HG03045 (cell line): Measurements from ENCODE around the gene HIVEP3.

ENCODE experiments used
- ATAC-seq: cut with Tn5 transposase; IDR thresholded peaks from one replicate; pipeline ENCODE4 v1.9.1; 2021; ENCODE audit warnings: mild to moderate bottlenecking, moderate library complexity; ENCODE audit not compliant: unreplicated experiment

Gene HIVEP3

DNA sequence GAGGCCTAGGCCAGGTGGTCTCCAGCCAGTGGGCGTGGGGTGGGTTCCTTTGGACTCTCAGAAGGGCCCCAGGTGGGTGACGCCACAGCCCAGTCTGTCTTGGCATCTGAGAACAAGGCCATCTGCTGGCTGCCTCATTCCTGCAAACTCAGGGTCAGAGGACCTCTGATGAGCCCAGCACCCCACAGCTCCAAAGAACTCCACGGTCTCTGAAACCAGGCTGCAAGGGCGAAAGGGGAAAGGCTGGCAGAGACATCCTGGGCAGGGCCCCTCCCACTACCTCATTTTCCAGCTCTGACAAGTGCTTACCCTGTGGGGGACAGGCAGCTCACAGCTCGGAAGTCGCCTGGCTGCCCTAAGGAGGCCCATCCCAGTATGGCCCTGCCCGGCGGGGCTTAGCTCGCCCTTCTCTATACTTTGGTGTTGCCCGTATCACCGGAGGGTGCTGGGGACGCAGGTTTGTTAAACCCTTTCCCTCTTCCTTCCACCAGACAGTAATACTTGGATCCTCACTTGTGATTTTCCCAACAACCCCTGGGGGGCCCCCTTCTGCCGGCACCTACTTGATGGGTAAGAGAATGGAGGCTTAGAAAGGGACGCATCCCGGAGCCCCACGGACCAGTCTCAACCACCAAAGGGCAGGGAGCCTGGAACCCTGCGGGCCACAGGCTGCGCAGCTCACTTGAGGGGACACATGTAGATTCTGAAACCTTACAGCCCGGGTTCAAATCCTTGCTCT lies 423.3 kb downstream of the HIVEP3 start:
- no peak for ATAC-seq

DNA sequence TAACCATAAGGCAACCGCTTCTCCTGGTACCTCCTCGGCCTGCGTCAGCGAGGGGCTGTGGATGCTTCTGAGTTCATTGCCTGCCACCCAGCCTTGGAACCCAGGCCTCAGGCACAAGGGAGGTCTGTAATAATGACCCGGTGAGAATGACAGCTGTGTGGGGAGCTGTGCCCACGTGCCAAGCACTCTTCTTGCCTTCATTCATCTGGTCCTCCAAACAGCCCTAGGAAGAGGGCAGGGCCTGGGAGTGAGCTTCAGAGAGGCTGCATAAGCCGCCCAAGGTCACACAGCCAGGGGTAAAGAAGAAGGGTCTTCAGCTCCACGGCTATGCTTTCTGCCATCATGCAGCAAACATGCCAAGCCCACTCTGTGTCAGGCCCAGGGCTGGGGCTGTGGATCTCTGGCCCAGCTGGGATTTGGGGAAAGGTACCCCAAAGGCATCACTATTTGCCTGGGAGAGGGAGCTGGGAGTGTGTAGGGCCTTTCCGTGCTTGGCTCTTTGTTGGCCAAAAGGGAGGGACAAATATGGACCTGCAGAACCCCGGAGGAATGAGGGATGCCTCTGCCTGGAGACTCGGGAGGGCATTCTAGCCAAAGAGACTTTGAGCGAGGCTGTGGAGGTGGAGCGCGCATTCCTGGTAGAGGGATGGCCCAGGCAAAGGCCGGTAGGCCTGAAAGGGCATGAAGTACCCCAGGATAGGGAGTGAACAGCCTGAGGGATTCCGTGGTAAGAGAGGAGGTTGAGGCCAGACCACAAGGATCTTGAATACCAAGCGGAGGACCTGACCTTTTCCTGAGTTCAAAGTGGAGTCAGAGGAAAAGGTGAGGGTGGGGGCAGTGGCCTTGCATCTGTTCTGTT lies 424.1 kb downstream of the HIVEP3 start:
- no peak for ATAC-seq

DNA sequence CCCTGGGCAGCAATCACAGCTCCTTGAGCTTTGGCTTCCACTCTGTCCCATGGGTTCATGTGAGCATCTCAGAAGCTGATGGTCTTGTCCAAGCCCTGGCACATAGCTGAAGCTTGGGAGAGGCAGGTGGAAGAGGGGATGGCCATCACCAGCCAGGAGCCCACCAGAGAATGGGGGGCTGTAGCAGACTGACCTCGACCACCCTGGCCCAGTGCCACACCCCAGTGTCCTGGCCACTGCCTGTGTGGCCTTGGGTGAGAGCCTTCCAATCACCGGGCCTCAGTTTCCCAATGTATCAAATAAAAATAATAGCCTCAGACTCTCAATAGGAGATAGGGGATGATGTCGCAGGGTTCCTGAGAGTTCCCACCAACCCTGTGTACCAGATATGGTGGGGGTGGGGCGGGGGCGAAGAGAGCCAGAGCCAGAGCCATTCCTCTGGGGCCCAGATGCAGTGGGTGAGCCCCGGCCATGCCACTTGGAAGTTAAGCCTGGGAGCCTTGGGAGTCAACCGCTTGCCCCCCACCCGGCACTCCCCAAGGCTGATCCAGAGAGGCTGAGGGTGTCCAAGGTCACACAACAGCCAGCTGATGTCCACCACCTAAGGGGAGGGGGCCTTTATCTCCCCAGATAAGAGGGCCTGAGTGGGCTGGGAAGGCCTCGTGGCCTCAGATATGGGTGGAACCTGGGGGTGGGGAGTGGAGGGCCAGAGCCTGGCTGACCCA lies 424.9 kb downstream of the HIVEP3 start:
- ATAC-seq = no peak

DNA sequence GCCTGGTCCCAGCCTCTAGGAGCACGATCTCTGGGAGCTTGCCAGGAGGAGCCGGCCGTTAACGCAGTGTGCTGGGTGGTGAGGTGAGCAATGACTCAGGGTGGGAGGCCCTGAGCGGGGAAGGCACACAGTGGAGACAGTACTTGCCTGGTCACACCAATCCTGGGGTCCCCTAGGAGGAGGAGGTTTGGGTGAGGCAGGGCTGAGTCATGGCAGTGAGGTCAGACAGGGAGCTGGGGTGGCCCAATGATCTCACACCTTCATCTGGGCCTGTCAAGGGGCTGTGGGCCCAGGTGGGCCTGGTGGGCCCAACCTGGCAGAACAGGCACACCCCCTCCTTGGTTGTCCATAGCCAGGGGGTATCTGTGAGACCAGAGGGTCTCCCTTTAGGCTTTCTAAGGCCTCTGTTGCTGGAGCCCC lies 425.6 kb downstream of the HIVEP3 start:
- no peak for ATAC-seq

DNA sequence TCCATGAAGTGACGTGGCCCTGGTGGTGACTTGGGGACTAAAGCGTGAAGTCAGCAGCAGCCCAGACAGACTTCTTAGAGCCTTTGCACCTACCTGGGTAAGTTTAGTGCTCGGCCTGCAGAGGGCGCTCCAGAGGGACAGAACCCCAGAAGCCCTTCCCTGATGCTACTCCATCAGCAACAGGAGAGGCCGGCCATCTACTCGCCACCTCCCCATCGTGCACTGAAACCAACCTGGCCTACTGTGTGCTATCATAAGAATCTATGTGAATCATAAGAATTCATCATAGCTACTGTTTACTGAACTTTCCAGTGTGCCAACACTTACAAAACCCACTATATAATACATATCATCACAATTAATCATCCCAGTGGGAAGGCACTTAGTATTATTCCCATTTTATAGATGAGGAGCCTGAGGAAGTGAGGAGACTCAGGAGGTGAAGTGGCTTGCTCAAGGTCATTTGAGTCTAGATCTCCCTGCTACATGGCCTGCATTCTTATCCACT lies 426.3 kb downstream of the HIVEP3 start:
- no peak for ATAC-seq

DNA sequence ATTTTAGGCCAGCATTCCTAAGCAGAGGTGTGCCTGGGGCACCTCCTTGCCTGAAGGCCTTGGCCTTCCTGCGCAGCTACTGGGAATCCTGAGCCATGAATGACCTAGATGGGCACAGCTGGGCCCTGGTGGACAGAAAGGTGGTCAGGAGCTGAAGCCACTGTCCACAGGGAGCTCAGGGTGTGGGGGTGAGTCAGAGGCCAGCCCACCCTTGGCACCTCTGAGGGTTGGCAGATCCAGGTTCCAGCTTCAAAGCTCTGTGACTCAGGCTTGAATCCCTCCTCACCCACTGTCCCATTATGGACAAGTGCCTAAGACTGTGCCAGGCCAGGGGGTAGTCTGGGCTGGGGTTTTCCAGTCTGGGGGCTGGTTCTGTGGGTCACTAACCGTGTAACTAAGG lies 427.8 kb downstream of the HIVEP3 start:
- no peak for ATAC-seq

DNA sequence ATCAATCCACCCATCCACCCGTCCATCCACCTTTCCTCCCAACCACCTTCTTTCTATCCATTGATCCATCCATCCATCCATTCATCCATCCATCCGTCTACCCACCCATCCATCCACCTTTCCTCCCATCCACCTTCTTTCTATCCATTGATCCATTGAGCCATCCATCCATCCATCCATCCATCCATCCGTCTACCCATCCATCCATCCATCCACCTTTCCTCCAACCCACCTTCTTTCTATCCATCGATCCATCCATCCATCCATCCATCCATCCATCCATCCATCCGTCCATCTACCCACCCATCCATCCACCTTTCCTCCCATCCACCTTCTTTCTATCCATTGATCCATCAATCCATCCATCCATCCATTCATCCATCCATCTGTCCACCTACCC lies 429.2 kb downstream of the HIVEP3 start:
- no peak for ATAC-seq

DNA sequence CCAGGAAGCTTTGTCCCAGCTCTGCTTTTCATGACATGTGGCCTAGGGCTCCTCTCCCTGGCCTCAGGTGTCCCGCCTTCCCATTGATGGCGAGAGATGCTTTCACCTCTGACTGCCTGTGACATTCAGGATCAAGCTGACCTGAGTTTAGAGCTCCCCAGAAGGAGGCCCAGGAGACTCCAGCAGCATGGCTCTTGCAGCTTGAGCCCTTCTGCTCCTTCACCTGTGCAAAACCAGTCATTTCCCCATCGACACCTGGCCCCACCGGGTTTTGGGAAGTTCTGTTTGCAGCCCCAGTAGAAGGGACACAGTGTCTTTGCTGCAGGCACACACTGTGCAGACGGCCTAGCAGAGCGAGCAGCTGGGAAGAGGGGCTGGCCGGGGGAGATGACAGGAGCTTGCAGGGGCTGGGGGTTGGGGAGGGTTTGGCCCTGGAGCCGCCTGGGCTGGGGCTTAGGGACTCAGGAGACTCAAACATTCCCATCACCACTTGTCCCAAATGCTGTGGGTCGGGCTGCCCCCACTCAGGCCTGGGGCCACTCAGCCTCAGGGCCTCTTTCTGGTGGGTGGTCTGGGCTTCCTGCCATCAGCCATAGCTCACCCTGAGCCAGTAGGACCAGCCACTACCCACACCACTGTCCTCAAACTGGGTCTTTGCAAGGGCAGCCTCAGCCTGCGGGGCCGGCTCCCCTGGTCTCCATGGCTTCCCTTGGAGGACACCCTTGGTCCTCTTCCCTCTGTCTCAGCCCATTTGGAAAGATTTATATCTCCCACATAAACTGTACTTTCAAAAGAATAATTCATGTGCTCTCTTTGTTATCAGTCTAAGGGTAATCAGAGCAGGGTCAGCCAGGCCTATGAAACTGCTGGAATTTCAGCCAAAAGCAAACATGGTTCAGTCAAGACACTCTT lies 430.4 kb downstream of the HIVEP3 start:
- ATAC-seq = no peak

DNA sequence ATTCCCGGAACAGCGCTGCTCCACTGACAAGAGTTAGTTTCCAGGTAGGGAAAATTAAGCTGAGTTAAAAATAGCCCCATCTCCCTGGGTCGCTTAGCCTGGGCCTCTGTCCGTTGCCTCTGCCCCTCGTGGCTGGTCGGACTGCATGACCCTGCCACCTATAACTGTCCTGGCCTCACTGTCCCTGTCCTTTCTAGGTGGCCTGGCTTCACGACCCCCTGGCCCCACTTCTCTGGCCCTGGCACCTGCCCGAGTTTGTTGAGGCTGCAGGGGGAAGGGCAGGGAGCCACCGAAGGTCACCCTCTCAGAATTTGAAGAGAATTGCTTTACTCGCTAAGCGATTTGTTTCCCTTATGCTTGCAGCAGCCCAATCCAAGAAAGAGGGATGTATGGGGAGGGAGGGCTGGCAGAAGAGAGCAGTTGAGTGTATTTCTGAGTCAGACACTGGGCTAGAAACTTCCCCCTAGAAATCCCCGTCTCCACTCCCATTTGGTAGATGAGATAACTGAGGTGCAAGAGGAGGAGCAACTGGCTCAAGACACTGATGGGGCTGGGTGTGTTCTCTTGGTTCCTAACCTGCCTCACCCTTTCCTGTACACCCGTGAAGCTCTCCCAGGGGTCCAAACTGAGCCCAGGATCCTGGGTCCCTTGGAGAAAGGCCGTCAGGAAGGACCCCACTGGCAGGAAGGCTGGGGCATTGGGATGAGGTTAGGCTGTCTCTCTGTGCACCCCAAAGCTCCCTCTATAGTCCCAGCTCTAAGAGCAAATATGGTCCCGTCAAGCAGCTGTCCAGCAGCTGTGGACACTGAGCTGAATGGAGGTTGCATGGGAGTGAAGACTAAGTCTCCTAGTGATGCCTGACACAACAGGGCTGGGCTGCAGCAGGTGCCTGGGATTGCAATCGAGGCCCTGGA lies 431.3 kb downstream of the HIVEP3 start:
- no peak for ATAC-seq

DNA sequence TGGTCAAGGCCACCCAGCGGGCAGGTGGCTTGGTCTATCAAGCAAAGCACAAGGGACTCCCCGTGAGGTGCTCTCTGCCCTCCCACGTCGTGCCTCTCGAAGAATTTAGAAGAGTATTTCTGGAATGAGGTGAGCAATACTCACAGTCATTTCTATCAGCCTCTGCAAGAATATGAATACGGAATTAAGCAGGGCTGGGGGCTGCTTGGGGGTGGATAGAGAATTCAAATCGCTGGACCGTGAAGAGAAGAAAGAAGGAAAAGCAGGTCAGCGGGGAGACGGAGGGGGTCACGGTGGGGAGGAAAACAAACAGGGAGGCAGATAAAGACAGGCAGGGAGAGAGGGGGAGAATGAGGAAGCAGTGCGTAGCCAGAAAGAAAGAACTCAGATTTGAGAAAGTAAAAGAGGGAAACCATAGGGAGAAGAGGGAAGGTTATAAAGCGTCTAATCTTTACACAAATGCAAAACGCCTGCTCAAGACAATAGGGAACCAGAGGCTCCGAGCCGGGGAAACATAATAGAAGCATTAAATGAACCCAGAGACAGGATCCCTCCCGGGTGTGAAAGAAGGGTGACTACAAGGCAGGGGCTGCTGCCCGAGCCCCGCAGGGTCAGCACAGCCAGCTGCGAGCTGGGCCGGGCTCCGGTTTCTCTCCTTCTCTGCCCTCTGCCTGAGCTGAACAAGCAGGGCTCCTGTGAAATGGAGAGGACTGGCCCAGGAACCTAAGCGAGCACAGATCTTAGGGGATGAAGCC lies 432.2 kb downstream of the HIVEP3 start:
- peak; percentile 46 for ATAC-seq

DNA sequence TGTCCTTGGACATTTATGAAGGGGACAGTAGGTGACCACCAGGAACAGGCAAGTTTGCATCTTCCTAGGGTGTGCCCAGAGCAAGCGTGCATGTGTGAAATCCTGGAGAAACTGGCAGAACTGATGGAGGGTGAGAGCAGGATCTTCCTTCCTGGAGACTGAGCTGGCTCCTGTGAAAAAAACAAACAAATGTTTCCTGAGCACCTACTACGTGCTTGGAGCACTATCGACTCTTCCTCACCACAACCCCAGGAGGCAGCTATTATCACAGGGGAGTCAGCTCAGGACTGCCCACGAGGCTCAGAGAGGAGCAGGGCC lies 432.7 kb downstream of the HIVEP3 start:
- no peak for ATAC-seq

DNA sequence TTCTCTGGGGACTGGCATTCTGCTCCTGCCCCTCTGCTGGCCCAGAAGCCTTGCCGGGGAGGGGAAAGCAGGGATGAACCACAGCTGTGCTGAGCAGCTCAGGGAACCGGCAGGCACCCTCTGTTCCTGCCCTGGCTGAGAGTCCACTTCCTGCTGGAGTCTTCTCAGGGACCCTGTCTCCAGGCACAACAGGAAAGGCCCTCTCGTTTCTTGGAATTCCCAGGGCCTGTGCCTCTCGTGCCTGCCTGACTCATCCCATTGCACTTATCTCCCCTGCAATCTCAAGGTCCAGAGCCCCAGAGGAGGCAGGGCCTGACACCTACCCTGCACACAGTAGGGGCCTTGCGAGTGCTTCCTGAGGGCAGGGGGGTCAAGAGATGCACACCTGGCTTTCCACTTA lies 433.1 kb downstream of the HIVEP3 start:
- ATAC-seq = no peak

DNA sequence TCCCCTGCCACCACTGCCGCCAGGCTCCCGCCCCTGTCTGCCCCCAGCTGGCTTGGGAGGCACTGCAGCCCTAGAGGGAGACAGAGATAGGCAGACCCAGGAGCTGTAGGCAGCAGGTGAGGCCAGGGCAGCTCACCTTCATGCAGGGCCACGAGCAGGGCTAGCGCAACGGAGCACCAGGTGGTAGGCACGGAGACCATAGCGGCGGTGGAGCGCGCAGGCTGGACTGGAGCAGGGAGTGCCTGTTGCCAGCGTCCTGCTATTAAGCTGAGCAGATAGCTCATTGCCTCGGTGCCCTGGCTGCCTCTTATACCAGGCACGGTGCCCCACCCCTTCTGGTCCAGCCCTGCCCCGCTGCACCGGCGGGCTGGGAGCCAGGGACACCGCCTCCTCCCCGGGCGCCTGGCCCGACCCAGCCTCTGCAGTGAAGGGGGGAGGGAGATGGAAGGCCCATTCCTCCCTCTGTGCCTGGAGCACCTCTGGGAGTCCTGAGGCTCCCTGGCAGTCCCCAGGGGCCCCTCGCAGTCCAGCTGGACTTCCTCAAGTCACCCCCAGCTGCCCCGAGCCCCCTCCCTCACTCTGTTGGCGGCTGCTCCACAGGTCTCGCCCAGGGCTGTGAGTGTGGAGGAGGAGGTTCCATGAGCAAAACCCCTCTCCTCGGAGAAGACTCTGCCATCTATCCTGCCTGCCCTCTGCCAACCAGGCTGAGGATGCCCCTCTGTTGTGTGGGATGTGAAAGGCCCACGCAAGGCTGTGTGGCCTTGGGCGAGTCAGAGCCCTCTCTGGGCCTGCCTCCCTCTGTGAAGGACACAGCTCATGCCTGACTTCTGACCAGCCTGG lies 434.1 kb downstream of the HIVEP3 start, which contains the start of gene EDN2:
TSS of gene EDN2 (minus strand) at position 282 of the 840 bp plus-strand sequence. CDS start at position 200, 82 bp downstream.
- ATAC-seq = no peak

DNA sequence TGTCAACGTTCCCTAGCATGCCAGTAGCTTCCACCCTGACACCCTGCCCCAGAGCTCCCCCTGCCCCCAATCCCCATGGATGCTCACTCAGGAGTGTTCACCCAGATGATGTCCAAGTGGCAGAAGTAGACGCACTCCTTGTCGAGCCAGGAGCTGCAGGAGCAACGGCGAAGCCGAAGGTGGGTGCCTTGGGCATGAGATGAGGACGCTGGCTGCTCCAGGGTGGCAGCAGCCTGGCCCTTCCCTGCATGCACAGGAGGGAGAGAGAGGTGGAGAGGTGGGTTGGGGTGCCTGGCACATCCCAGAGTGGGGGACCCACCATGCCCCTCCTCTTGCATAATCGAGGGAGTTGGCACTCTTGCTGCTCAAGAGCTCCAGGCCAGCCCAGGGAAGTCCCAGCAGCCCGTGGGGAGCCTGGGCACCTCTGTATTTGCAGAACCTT lies 434.7 kb downstream of the HIVEP3 start:
- ATAC-seq = no peak

DNA sequence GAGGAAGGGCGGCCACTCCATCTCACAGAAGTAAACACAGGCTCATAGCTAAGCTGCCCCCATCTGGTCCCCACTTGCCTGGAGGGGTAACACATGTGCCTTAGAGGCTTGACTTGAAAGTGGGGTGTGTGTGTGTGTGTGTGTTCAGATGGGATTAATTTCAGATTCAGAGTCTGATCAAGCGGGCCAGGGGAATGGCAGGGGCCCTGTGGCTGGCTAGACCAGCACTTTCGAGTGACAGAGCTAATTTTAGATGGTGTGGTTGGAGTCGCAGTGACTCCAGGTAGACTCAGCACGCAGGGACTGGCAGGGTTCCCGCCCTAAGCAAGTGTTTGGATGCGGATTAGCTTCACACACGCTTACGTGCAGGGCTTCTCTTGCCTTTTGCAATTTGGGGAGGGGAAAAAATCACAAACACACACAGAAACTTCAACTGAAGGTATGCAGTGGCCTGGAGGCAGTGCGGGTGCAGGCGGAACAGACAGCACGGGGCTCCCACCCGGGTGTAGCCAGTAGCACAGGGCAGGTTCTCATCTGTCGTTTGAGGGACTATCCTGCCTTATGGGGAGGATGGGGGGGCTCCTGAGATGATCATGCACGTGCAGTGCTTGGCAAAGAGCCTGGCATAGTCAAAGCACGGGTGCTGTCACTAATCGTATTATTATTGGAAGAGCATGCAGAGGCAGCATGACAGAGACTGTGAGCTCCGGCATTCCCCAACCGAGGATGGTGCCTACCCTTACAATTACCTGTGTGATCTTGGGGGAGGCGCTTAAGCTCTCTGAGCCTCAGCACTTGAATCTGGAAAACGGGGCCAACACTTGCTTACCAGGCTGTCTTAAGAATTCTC lies 435.5 kb downstream of the HIVEP3 start:
- no peak for ATAC-seq

DNA sequence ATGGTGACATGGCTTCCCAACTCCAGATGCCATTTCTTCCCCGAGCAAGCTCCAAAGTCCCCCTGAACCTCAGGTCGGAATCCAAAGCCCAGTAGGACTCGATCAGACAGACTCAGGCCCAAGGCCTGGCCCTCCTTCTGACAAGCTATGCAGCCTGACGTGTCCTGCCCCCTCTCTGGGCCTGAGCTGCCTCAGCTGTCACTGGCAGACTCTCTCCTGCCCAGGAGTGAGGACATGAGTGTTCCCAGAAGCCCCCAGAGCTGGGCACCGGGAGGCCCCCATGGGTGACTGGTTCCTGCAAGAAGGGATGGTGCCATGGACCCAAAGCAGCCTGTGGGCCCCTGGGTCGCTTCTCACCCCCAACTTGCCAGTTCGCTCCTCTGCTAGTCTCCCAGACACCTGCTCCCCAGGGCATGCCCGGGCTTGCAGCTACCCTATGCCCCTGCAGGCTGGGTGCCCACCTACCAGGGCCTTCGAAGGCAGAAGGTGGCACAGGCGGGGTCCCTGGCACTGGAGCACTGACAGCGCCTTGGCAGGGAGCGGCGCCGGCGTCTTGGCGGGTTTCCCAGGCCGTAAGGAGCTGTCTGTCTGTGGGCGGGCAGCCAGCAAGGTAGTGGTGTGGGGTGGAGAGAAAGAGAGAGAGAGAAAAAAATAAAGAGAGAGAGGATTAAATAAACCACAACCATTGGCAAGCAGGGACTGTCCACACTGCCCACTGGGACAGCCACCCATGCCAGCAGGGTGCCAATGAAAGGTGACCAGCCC lies 436.5 kb downstream of the HIVEP3 start:
- ATAC-seq = no peak
